HG03432 (cell line): ENCODE results near the gene TUBB6.
A peak's percentile ranks its signal among the peaks of the same experiment; 100 is the strongest.

Experiments used
- ATAC-seq: cut with Tn5 transposase; IDR thresholded peaks from one replicate; pipeline ENCODE4 v1.9.1; 2021; ENCODE audit warnings: mild to moderate bottlenecking, moderate library complexity; ENCODE audit not compliant: unreplicated experiment

TUBB6 gene

DNA sequence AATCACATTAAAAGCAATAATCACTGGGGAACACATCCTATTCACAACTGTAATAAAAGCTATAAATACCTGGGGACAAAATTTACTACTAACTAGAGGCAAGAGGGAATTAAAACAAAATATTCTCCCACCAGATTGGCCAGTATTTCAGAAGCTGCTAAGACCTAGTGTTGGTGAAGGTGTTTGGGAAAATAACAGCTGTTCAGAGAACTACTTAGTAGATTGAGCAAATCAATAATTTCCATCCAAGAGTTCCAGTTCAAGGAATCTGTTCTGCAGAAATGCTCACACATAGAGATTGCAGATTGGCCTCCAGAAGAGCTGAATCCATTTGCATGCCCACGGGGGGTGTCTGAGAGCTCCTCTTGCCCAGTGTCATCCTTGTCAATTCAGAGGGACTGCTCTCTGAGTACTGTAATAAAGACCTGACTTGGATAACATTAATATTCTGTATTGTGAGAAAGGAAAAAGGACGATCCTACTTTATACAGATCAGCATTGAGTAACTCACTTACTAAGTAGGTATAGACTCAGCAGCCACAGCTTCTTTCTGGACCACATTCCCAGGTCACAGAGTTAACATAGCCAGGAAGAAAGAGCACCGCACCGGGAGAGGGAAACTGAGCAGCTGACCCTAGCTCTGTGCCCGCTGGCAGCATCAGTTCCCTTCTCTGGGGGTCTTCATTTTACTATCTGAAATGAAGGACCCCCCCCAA is 5.6 kb downstream of the TUBB6 start:
- ATAC-seq, result no peak

- no peak for ATAC-seq
These were observed 6.7 kb downstream of the TUBB6 start for GRCh38 chr18:12314591-12315305.

- ATAC-seq, result no peak
These were observed 7.4 kb downstream of the TUBB6 start for GRCh38 chr18:12315490-12315889.

DNA sequence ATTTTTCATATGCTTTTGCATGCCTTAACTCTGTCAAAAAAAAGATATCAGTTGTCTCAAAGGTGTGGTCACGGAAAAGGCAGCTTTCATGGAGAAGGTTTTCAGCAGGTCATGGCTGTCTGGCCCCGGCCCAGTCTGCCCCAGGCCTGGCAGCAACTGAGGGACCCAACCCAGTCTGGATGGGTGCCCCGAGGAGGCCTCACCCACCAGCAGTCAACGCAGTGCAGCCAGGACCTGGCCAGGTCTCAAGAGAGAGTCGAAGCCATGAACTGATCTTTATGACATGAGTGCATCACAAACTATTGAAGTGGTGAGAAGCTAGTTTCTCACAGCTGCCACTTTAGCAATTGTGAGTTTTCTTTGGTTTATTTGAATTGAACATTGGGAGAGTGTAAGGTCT is 7.9 kb downstream of the TUBB6 start:
- ATAC-seq, result no peak

DNA sequence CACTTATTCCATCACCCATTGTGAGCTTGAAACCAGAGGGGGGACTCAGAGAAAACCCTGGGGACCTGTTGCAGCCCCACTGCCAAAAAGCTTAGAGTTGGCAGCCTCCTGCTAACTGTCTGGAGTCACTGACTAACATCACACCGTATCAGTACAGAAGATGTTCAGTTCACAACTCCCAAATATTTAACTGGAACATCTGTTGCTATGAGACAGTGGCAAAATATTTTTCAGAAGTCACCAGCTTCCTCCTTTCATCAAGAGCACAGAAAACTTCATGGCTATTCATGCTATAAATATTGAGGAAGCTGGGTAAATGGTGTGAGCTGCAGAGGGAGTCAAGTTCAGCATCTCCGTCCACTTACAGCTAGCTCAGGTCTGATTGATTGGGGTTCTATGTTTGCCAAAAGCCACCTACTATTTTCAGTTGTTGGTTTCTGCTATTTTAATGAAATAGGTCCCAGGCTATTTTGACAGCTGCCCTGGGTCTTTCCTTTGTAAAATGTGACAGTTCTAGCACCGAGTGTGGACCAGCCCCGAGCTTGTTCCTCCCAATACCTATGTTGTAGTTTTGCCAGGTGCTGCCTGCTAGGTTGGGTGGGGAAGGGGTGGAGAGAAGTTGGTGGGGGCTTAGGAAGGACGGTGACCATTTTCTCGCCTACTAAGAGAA is 9.8 kb downstream of the TUBB6 start:
- peak; percentile 32 for ATAC-seq

GRCh38 chr18:12318334-12318697 is 10.3 kb downstream of the TUBB6 start:
- ATAC-seq, result peak; percentile 24

- no peak for ATAC-seq
These were observed 10.8 kb downstream of the TUBB6 start for GRCh38 chr18:12318857-12319256.

DNA sequence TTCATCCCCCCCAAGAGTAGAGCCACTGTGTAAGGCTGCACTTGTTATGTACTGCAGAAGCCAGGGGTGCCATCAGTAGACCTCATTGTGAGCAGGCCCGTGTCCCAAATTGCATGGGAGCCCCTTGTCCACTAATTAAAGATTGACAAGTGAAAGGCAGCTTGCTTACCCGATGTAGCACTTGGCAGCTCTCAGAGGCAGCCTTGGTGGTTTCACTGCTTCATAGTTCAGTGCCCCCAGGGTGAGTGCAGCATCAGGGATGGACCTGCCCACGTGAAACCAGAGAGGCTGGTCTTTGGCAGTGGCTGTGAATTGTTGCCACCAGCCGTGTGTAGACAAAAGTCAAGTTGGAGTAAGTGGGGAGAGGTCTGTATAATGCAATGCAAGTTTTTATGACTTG is 13.3 kb downstream of the TUBB6 start:
- peak; percentile 73 for ATAC-seq

DNA sequence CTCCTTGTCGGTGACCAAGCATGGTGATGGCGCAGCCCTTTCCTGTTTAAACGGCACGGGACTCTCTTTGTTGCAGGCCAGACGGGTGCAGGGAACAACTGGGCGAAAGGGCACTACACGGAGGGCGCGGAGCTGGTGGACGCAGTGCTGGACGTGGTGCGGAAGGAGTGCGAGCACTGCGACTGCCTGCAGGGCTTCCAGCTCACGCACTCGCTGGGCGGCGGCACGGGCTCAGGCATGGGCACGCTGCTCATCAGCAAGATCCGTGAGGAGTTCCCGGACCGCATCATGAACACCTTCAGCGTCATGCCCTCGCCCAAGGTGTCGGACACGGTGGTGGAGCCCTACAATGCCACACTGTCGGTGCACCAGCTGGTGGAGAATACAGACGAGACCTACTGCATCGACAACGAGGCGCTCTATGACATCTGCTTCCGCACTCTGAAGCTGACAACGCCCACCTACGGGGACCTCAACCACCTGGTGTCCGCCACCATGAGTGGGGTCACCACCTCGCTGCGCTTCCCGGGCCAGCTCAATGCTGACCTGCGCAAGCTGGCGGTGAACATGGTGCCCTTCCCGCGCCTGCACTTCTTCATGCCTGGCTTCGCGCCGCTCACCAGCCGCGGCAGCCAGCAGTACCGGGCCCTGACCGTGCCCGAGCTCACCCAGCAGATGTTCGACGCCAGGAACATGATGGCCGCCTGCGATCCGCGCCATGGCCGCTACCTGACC is 17.1 kb downstream of the TUBB6 start:
- no peak for ATAC-seq

- ATAC-seq, result no peak
These were observed 17.7 kb downstream of the TUBB6 start for GRCh38 chr18:12325726-12326245.

GRCh38 chr18:12326711-12327460 is 18.8 kb downstream of the TUBB6 start:
- ATAC-seq, result no peak

DNA sequence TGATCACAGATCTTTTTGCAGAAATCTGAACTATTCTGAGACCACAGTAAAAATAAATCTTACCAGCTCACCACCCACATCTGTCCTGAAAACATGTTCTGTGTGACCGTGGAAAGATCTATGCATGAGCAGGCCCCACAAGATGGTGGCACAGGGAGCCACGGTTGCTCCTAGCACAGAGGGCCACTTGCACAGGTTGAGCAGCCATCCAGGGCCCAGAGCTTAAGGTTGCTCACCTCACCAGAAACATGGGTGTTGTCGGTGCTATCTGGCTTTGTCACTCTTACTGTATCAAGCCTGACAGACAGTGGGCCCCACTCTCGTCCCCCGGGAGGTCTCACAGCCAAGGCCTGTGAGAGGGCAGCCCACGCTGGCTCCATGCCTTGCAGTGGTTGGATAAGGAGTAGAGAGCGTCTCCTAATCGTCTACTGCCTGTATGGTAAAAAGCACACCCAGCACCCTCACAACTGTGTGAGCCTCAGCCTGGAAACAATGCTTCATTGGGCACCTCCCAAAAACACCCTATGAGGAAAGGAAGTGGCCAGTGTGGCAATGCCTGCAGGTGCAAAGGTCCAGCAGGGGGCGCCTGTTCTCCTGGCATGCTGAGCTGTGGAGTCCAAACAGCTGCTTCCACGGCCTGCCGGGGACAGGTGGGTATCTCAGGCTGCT is 19.6 kb downstream of the TUBB6 start:
- ATAC-seq, result peak; percentile 74

DNA sequence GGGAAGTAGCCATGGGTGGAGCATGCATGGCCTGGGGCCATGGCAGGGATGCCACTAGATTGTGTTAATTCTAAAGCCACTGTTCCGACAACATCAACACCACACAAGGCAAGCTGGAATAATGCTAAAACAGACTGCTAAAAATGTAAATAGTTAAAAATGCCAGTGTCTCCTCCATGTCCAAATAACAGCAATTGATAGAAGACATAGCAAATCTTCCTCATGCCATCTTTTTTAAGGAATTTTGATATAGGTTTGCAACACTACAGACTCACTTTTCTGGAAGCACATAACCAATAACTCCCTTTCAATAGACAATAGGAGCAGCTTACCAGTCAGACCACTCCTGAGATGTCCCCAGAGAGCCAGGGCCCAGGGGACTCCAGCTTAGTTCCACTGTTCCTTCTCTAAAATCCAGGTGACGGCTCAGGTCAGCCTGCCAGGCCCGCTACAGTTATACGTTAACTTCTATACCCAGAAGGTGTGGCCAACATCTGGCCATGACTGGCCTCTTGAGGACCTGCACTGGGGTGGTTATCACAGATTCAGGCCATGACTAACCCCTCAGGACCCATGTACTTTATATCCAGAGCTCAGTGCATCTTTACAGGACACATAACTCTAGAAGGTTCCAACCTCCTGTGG is 20.3 kb downstream of the TUBB6 start:
- no peak for ATAC-seq

DNA sequence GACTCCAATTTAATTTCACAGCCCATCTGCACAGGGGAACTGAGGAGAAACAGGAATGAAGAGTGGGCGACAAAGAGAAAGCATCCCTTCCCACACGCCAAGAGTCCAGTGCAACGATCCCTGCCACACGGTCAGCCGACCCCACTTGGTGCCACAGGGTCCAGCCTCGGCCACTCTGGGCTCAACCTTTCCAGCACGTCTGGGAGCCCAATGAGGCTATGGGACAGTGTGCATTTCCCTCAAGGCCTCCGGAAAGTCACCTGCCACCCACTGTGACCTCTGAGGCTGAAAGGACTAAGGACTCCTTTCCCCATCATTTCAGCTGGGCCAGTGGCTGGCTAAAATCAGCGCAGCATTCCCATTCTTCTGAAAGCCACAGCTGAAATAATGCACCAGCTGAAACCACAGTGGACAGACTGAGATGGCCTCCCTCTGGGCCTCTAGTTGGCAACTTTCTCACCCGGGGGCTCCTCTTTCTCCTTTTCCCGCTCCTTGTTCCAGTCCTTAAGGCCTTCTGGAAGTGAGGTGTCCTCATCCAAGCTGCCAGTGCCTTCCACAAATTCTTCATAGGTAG is 21.2 kb downstream of the TUBB6 start:
- no peak for ATAC-seq

- ATAC-seq, result no peak
These were observed 22.7 kb downstream of the TUBB6 start for GRCh38 chr18:12330766-12331165.

DNA sequence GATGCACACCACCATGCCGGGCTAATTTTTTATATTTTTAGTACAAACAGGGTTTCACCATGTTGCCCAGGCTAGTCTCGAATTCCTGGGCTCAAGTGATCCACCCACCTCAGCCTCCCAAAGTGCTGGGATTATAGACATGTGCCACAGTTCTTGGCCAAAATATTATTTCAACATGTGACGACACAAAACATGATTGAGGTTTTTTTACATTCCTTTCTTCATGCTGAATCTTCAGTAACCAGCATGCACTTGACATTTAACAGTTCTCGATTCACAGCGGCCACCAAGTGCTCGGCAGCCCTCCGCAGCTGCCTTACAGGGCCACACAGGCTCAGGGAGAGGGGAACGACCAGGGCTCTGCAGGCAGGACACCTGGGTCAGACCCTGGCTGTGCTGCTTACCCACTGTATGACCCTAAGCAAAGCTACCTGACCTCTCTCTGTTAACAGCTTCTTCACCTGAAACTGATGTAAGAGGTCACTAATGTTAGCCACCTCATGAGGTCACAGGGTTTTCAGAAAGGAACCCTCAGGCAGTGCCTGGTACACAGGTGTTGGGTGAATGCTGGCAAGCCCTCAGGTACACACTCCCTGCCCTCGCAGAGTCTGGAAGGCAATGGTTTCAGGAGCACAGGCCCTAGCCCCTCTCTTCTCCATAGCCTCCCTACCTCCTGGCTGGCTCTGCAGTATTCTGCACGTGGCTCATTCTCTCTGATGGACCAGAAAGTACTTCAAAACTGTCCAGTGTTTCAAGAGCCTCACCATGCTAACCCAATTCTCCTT is 25.7 kb downstream of the TUBB6 start:
- ATAC-seq, result no peak

GRCh38 chr18:12334366-12334808 is 26.3 kb downstream of the TUBB6 start:
- no peak for ATAC-seq

GRCh38 chr18:12334863-12335262 is 26.8 kb downstream of the TUBB6 start:
- ATAC-seq, result no peak
